Fibroblast of lung (primary cell): ENCODE results near the gene CD6. TPM values are rescaled to one million over a fixed set of nuclear protein-coding genes. Genes with fewer than 3 reads are reported as not detected.

Experiments used
- DNase-seq, 2 donors: peaks; one replicate each; pipeline versions ENCODE4 v3.0.0 to v3.0.0-alpha.2; 2010; ENCODE audit warnings: low read depth in 2 of 2
- H2AFZ ChIP-seq: 2 replicates; pipeline ENCODE4 v1.5.1; 2012; ENCODE audit warnings: low read length, control low read depth, inconsistent platforms
- H3K27ac ChIP-seq: 2 replicates; pipeline ENCODE4 v1.5.1; 2011; ENCODE audit warnings: low read length, control low read depth; ENCODE audit not compliant: insufficient read depth
- H3K27me3 ChIP-seq: 2 replicates; pipeline ENCODE4 v1.5.1; 2011; ENCODE audit warnings: mild to moderate bottlenecking, low read length; ENCODE audit not compliant: control insufficient read depth, insufficient read depth
- H3K36me3 ChIP-seq: 2 replicates; pipeline ENCODE4 v1.5.1; 2011; ENCODE audit warnings: low read length; ENCODE audit not compliant: control insufficient read depth, insufficient read depth
- H3K4me1 ChIP-seq: 2 replicates; pipeline ENCODE4 v1.5.1; 2011; ENCODE audit warnings: low read length; ENCODE audit not compliant: control insufficient read depth, insufficient read depth; ENCODE audit errors: extremely low read depth
- H3K4me2 ChIP-seq: 2 replicates; pipeline ENCODE4 v1.5.1; 2011; ENCODE audit warnings: low read length, control low read depth; ENCODE audit not compliant: insufficient read depth; ENCODE audit errors: extremely low read depth
- H3K4me3 ChIP-seq, 4 experiments: fragments of 200-600 bp in 1 of 4; sonication (generic) in 1 of 4; replicated peaks in 1 of 4; 2 replicates each; pipeline ENCODE4 v1.5.1; 2011 to 2016; ENCODE audit warnings: low read length in 4 of 4, low read depth in 3 of 4, mild to moderate bottlenecking in 3 of 4, control low read depth in 2 of 4, inconsistent platforms in 1 of 4, mixed read lengths in 1 of 4; ENCODE audit not compliant: insufficient read depth in 1 of 4; ENCODE audit errors: control extremely low read depth in 1 of 4
- H3K79me2 ChIP-seq: 2 replicates; pipeline ENCODE4 v1.5.1; 2012; ENCODE audit warnings: mild to moderate bottlenecking, low read length, inconsistent platforms; ENCODE audit not compliant: control insufficient read depth, insufficient read depth
- H3K9ac ChIP-seq: 2 replicates; pipeline ENCODE4 v1.5.1; 2011; ENCODE audit warnings: mild to moderate bottlenecking, low read length, control low read depth; ENCODE audit not compliant: insufficient read depth
- H3K9me3 ChIP-seq: 2 replicates; pipeline ENCODE4 v1.5.1; 2012; ENCODE audit warnings: low read depth, low read length; ENCODE audit not compliant: control insufficient read depth, insufficient read depth
- H4K20me1 ChIP-seq: 2 replicates; pipeline ENCODE4 v1.5.1; 2011; ENCODE audit warnings: low read length; ENCODE audit not compliant: control insufficient read depth, insufficient read depth; ENCODE audit errors: extremely low read depth
- CTCF ChIP-seq, 2 donors: IDR thresholded peaks in 1 of 2; conservative IDR thresholded peaks in 1 of 2; 1 replicate in 1 of 2; 2 replicates in 1 of 2; pipeline ENCODE4 v1.5.1; 2011 to 2012; ENCODE audit warnings: low read length in 2 of 2, control low read depth in 1 of 2, inconsistent platforms in 1 of 2, low read depth in 1 of 2, mild to moderate bottlenecking in 1 of 2
- EZH2 ChIP-seq: IDR thresholded peaks from 2 replicates; pipeline ENCODE4 v1.5.1; 2012; ENCODE audit warnings: low read length, control low read depth, mild to moderate bottlenecking; ENCODE audit errors: missing control alignments
- polyA plus RNA-seq, 2 donors: library from polyadenylated mRNA; depleted of rRNA in 1 of 2; stranded (reverse) in 1 of 2; unstranded in 1 of 2; fragments of >200 nt; gene quantifications; 2 replicates each; pipeline ENCODE4 v1.2.1, GENCODE V29; 2011 to 2012; ENCODE audit warnings: missing spikeins in 1 of 2
- total RNA-seq: library from RNA; depleted of rRNA; stranded (reverse); fragments of >200 nt; gene quantifications from 2 replicates; pipeline ENCODE4 v1.2.1, GENCODE V29; 2014

CD6 gene
- total and polyA plus RNA-seq, 2 donors (not counting 1 experiment from before 2014, with no cell fraction given) = not detected

- Histone ChIP-seq H3K27me3 (no peaks in the 10 kb centered on the region), H3K4me3 (no peak overlapping the region), H3K36me3 (no peaks in the 10 kb centered on the region), H3K9ac (no peak overlapping the region), H3K4me2 (no peak overlapping the region), H3K79me2 (no peaks in the 10 kb centered on the region), H2AFZ (no peak overlapping the region), H4K20me1 (peaks cover 1% of the 10 kb centered on the region), H3K27ac (no peak overlapping the region), H3K4me1 (no peaks in the 10 kb centered on the region), H3K9me3 (no peaks in the 10 kb centered on the region)
- no peak for DNase-seq
- TF ChIP-seq EZH2 = no peak
- TF ChIP-seq CTCF (conservative IDR thresholded peaks at IDR 0.05 in 1 of 2, IDR thresholded peaks at IDR 0.05 in 1 of 2; ENCODE audit: low read depth in 1 of 2, low read length in 2 of 2) = no peak
Observed at GRCh38 chr11:61042537-61042936, 71.1 kb downstream of the CD6 start.

- no peaks in the 10 kb centered on the region for H3K9me3 ChIP-seq
- H3K4me1 ChIP-seq = no peaks in the 10 kb centered on the region
Observed at GRCh38 chr11:61042961-61043540, 71.6 kb downstream of the CD6 start.

GRCh38 chr11:61045271-61045670, 73.8 kb downstream of the CD6 start:
- H3K79me2 ChIP-seq = no peaks in the 10 kb centered on the region
- no peaks in the 10 kb centered on the region for H3K27me3 ChIP-seq
- H3K4me3 ChIP-seq = no peak overlapping the region
- H3K9ac ChIP-seq = no peak overlapping the region
- H3K9me3 ChIP-seq = no peaks in the 10 kb centered on the region
- TF ChIP-seq EZH2 (no peak), CTCF (conservative IDR thresholded peaks at IDR 0.05 in 1 of 2, IDR thresholded peaks at IDR 0.05 in 1 of 2; ENCODE audit: low read depth in 1 of 2, low read length in 2 of 2) (no peak)
- H3K27ac ChIP-seq = no peak overlapping the region
- no peaks in the 10 kb centered on the region for H3K36me3 ChIP-seq
- H3K4me2 ChIP-seq = no peak overlapping the region
- no peak overlapping the region for H2AFZ ChIP-seq
- peaks cover 1% of the 10 kb centered on the region for H4K20me1 ChIP-seq
- no peaks in the 10 kb centered on the region for H3K4me1 ChIP-seq
- DNase-seq = no peak

More at GRCh38 chr11:61042961-61043540, 71.6 kb downstream of the CD6 start:
- H3K79me2 ChIP-seq = no peaks in the 10 kb centered on the region
- TF ChIP-seq EZH2 = no peak
- TF ChIP-seq CTCF (conservative IDR thresholded peaks at IDR 0.05 in 1 of 2, IDR thresholded peaks at IDR 0.05 in 1 of 2; ENCODE audit: low read depth in 1 of 2, low read length in 2 of 2) = no peak
- no peak overlapping the region for H3K27ac ChIP-seq
- no peak overlapping the region for H3K9ac ChIP-seq
- H3K4me3 ChIP-seq = no peak overlapping the region
- H2AFZ ChIP-seq = no peak overlapping the region
- no peak for DNase-seq
- H4K20me1 ChIP-seq = peaks cover 1% of the 10 kb centered on the region
- no peak overlapping the region for H3K4me2 ChIP-seq
- no peaks in the 10 kb centered on the region for H3K36me3 ChIP-seq
- H3K27me3 ChIP-seq = no peaks in the 10 kb centered on the region
